Measurements from ENCODE around the gene C20orf144. TPM values are rescaled to one million over a fixed set of nuclear protein-coding genes. Genes with fewer than 3 reads are reported as not detected.

Gene C20orf144
- total RNA-seq, 1 donor from 2014 or later = not detected

DNA sequence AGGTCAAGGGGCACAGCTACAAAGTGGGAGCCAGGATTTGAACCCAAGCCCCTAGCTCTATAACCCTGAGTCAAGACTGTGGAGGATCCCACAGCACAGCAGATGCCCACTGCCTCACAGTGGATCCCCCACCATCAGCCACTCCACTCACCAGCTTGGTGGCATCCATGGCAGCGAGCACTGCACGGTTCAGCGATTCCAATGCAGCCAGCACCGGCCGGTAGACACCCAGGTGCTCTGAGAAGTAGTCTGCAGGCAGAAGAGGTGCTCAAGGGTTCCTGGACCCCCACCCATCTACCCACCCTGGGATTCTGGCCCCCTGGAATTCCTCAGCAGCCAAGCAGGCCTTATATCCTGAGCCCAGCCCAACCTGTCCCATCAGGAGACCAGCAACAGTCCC lies 7.1 kb downstream of the C20orf144 start:
- no peak overlapping the region for H3K4me3 ChIP-seq (ENCODE audit: low read depth, low read length)
- DNase-seq (ENCODE audit: low read depth) = no peak
- TF ChIP-seq CTCF (IDR thresholded peaks at IDR 0.05; ENCODE audit: insufficient read depth, low read length, severe bottlenecking) = no peak
- FAIRE-seq = no peak
- no peaks in the 10 kb centered on the region for H3K36me3 ChIP-seq (ENCODE audit: control insufficient read depth, insufficient read depth, low read length)
- H3K27me3 ChIP-seq (ENCODE audit: control insufficient read depth, insufficient read depth, low read length) = no peaks in the 10 kb centered on the region

- no peak for FAIRE-seq
- no peak for TF ChIP-seq CTCF (IDR thresholded peaks at IDR 0.05; ENCODE audit: insufficient read depth, low read length, severe bottlenecking)
- Histone ChIP-seq H3K4me3 (ENCODE audit: low read depth, low read length) (no peak overlapping the region), H3K36me3 (ENCODE audit: control insufficient read depth, insufficient read depth, low read length) (no peaks in the 10 kb centered on the region), H3K27me3 (ENCODE audit: control insufficient read depth, insufficient read depth, low read length) (no peaks in the 10 kb centered on the region)
- DNase-seq (ENCODE audit: low read depth) = no peak
Observed at GRCh38 chr20:33669873-33670640, 7.9 kb downstream of the C20orf144 start.

GRCh38 chr20:33670715-33671499 lies 8.8 kb downstream of the C20orf144 start:
- H3K27me3 ChIP-seq (ENCODE audit: control insufficient read depth, insufficient read depth, low read length) = no peaks in the 10 kb centered on the region
- no peak for TF ChIP-seq CTCF (IDR thresholded peaks at IDR 0.05; ENCODE audit: insufficient read depth, low read length, severe bottlenecking)
- no peak for DNase-seq (ENCODE audit: low read depth)
- no peak overlapping the region for H3K4me3 ChIP-seq (ENCODE audit: low read depth, low read length)
- FAIRE-seq = no peak
- H3K36me3 ChIP-seq (ENCODE audit: control insufficient read depth, insufficient read depth, low read length) = no peaks in the 10 kb centered on the region

DNA sequence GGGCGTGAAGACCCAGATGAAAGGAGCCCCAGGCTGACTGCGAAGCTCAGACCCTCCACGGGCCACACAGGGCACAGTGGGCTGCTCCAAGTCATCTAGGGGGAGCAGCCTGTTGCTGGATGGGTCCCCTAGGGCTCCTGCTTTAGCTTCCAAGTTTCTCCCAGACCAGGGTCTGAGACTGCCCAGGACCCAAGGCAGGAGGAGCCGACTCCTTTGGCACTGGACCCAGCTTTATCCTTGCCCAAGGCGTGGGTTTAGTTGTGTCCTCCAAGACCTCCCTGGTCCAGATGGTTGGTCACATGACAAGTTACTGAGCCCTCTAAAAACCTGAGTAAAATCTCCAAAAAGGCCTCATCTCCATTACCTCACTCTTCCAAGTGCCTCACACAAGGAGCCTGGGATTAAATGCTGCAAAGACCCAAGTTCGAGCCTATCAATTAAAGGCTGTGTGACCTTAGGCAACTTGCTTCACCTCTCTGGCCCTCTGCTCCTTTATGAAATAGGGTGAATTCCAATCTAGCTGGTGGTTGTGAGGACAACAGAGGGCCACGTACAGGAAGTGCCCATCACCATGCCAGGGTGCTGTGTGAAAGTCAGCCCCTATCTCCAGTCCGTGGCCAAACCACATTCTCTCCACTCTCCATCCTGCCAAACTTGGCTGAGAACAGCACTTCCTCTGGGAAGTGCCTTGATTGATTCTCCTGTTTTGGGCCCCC lies 9.6 kb downstream of the C20orf144 start:
- no peak for DNase-seq (ENCODE audit: low read depth)
- no peak for FAIRE-seq

More for the DNA sequence above, 9.6 kb downstream of the C20orf144 start:
- TF ChIP-seq CTCF (IDR thresholded peaks at IDR 0.05; ENCODE audit: insufficient read depth, low read length, severe bottlenecking) = no peak
- Histone ChIP-seq H3K4me3 (ENCODE audit: low read depth, low read length) (no peak overlapping the region), H3K36me3 (ENCODE audit: control insufficient read depth, insufficient read depth, low read length) (no peaks in the 10 kb centered on the region), H3K27me3 (ENCODE audit: control insufficient read depth, insufficient read depth, low read length) (no peaks in the 10 kb centered on the region)
